ENCODE measurements around the gene PPP2R2C. TPM values are rescaled to one million over a fixed set of nuclear protein-coding genes. Genes with fewer than 3 reads are reported as not detected.

The PPP2R2C gene
- total RNA-seq, 5 donors from 2014 or later (not counting 1 experiment from before 2014, with no cell fraction given): 0.20 TPM; not detected in 4

GRCh38 chr4:6404611-6405396 lies 67.6 kb downstream of the PPP2R2C start:
- ATAC-seq (replicated peaks in 1 of 4): no peak
- Histone ChIP-seq H3K27ac (ENCODE audit: low read length) (no peak overlapping the region), H3K9me3 (no peaks in the 10 kb centered on the region)

GRCh38 chr4:6403400-6403685 lies 69.1 kb downstream of the PPP2R2C start:
- no peak overlapping the region for H3K4me3 ChIP-seq (ENCODE audit: control insufficient read depth in 1 of 2, extremely low read depth in 1 of 2, low read length in 1 of 2)
- Mint-ChIP-seq H3K27me3 (peaks cover 54 to 58% of the 10 kb centered on the region in 2 donors), H3K27ac (no peak overlapping the region), H3K36me3 (no peaks in the 10 kb centered on the region), H3K4me1 (peaks cover 0 to 2% (median 0%) of the 10 kb centered on the region in 3 donors), H3K9me3 (no peaks in the 10 kb centered on the region), H3K4me3 (no peak overlapping the region)
- CTCF ChIA-PET: no interaction called here
- WGBS (ENCODE audit: insufficient coverage): 17% methylated on average over 1 of the region's 7 CpGs
- H3K4me1 ChIP-seq (ENCODE audit: control insufficient read depth in 1 of 2, extremely low read depth in 1 of 2, insufficient read depth in 2 of 2, low read length in 2 of 2): no peaks in the 10 kb centered on the region
- no peak overlapping the region for H3K27ac ChIP-seq (ENCODE audit: low read length)
- no peaks in the 10 kb centered on the region for H3K36me3 ChIP-seq (ENCODE audit: control insufficient read depth in 2 of 2, extremely low read depth in 1 of 2, insufficient read depth in 1 of 2, low read length in 1 of 2)
- H3K9me3 ChIP-seq: no peaks in the 10 kb centered on the region
- POLR2A ChIA-PET: no interaction called here
- DNase-seq (no peak), ATAC-seq (replicated peaks in 1 of 4) (no peak)
- peaks cover 5 to 57% of the 10 kb centered on the region in 2 experiments for H3K27me3 ChIP-seq (replicated peaks in 1 of 2; ENCODE audit: control insufficient read depth in 2 of 2, extremely low read depth in 1 of 2, insufficient read depth in 2 of 2, low read length in 1 of 2)

More at GRCh38 chr4:6404611-6405396, 67.6 kb downstream of the PPP2R2C start:
- no peak overlapping the region for H3K4me3 ChIP-seq (ENCODE audit: control insufficient read depth in 1 of 2, extremely low read depth in 1 of 2, low read length in 1 of 2)
- POLR2A ChIA-PET: no interaction called here
- no peak overlapping the region for H3K27ac Mint-ChIP-seq
- no peaks in the 10 kb centered on the region for H3K36me3 Mint-ChIP-seq
- H3K27me3 Mint-ChIP-seq: peaks cover 48 to 52% of the 10 kb centered on the region in 2 donors
- no peak for DNase-seq
- WGBS (ENCODE audit: insufficient coverage): 56% methylated on average over 13 of the region's 22 CpGs
- H3K4me1 ChIP-seq (ENCODE audit: control insufficient read depth in 1 of 2, extremely low read depth in 1 of 2, insufficient read depth in 2 of 2, low read length in 2 of 2): no peaks in the 10 kb centered on the region
- CTCF ChIA-PET: no interaction called here
- peaks cover 0 to 2% (median 0%) of the 10 kb centered on the region in 3 donors for H3K4me1 Mint-ChIP-seq
- H3K9me3 Mint-ChIP-seq: no peaks in the 10 kb centered on the region
- H3K36me3 ChIP-seq (ENCODE audit: control insufficient read depth in 2 of 2, extremely low read depth in 1 of 2, insufficient read depth in 1 of 2, low read length in 1 of 2): no peaks in the 10 kb centered on the region
- peaks cover 5 to 53% of the 10 kb centered on the region in 2 experiments for H3K27me3 ChIP-seq (replicated peaks in 1 of 2; ENCODE audit: control insufficient read depth in 2 of 2, extremely low read depth in 1 of 2, insufficient read depth in 2 of 2, low read length in 1 of 2)
- H3K4me3 Mint-ChIP-seq: no peak overlapping the region

DNA sequence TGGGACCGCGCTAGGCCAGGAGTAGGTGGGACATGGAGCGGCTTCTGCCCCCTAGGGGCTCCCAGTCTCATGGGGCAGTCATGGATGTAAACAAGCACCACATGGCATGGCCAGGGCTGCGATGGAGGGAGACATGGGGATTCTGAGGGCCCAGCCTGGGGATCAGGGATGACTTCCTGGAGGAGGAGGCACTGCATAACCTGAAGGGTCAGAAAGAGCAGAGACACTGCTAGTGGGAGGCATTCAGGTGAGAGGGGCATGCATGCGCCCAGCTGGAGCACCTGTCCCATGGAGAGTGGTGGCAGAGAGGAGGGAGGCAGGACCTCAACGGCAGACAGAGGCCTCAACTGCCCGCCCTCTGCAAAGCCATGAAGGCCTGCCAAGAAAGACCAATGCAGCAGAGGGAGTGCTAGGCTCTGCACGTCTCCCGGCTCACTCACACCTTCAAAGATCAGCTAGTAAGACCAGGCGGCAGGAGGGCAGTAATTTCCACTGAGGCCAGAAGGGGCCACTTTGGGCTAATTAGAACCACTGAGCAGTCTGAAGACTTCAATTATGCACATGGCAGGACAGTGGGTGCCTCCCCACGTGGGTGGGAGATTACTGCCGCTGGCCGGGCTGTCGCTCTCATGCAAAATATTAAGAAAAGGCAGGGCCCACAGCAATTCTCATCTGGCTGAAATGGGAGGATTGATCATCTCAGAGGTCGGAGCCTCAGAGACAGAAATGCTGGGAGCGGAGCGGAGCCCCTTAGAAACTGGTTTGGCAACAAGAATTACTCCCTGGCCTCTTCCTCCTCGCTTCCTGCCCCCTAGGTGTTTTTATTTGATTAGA lies 69.6 kb downstream of the PPP2R2C start:
- POLR2A ChIA-PET: no interaction called here
- CTCF ChIA-PET: no interaction called here
- DNase-seq (no peak), ATAC-seq (replicated peaks in 1 of 4) (no peak)
- Mint-ChIP-seq H3K4me3 (no peak overlapping the region), H3K27ac (no peak overlapping the region), H3K4me1 (peaks cover 0 to 2% (median 0%) of the 10 kb centered on the region in 3 donors), H3K27me3 (peaks cover 59% of the 10 kb centered on the region in 2 donors), H3K9me3 (no peaks in the 10 kb centered on the region), H3K36me3 (no peaks in the 10 kb centered on the region)
- H3K9me3 ChIP-seq: no peaks in the 10 kb centered on the region
- H3K27me3 ChIP-seq (replicated peaks in 1 of 2; ENCODE audit: control insufficient read depth in 2 of 2, extremely low read depth in 1 of 2, insufficient read depth in 2 of 2, low read length in 1 of 2): peaks cover 5 to 57% of the 10 kb centered on the region in 2 experiments
- H3K27ac ChIP-seq (ENCODE audit: low read length): no peak overlapping the region
- H3K4me3 ChIP-seq (ENCODE audit: control insufficient read depth in 1 of 2, extremely low read depth in 1 of 2, low read length in 1 of 2): no peak overlapping the region
- no peaks in the 10 kb centered on the region for H3K36me3 ChIP-seq (ENCODE audit: control insufficient read depth in 2 of 2, extremely low read depth in 1 of 2, insufficient read depth in 1 of 2, low read length in 1 of 2)
- WGBS (ENCODE audit: insufficient coverage): 45% methylated on average over 14 of the region's 18 CpGs
- no peaks in the 10 kb centered on the region for H3K4me1 ChIP-seq (ENCODE audit: control insufficient read depth in 1 of 2, extremely low read depth in 1 of 2, insufficient read depth in 2 of 2, low read length in 2 of 2)

- H3K9me3 ChIP-seq: no peaks in the 10 kb centered on the region
- Mint-ChIP-seq H3K27me3 (peaks cover 62 to 67% of the 10 kb centered on the region in 2 donors), H3K4me3 (no peak overlapping the region), H3K4me1 (peaks cover 0 to 2% (median 0%) of the 10 kb centered on the region in 3 donors), H3K27ac (no peak overlapping the region), H3K36me3 (no peaks in the 10 kb centered on the region), H3K9me3 (no peaks in the 10 kb centered on the region)
- H3K4me1 ChIP-seq (ENCODE audit: control insufficient read depth in 1 of 2, extremely low read depth in 1 of 2, insufficient read depth in 2 of 2, low read length in 2 of 2): no peaks in the 10 kb centered on the region
- ChIA-PET CTCF (no interaction called here), POLR2A (no interaction called here)
- H3K36me3 ChIP-seq (ENCODE audit: control insufficient read depth in 2 of 2, extremely low read depth in 1 of 2, insufficient read depth in 1 of 2, low read length in 1 of 2): no peaks in the 10 kb centered on the region
- DNase-seq (no peak), ATAC-seq (replicated peaks in 1 of 4) (no peak)
- H3K4me3 ChIP-seq (ENCODE audit: control insufficient read depth in 1 of 2, extremely low read depth in 1 of 2, low read length in 1 of 2): no peak overlapping the region
- H3K27me3 ChIP-seq (replicated peaks in 1 of 2; ENCODE audit: control insufficient read depth in 2 of 2, extremely low read depth in 1 of 2, insufficient read depth in 2 of 2, low read length in 1 of 2): peaks cover 5 to 64% of the 10 kb centered on the region in 2 experiments
- 92% methylated on average over 5 of the region's 9 CpGs for WGBS (ENCODE audit: insufficient coverage)
- no peak overlapping the region for H3K27ac ChIP-seq (ENCODE audit: low read length)
These were observed 70.6 kb downstream of the PPP2R2C start for GRCh38 chr4:6401797-6402196.

DNA sequence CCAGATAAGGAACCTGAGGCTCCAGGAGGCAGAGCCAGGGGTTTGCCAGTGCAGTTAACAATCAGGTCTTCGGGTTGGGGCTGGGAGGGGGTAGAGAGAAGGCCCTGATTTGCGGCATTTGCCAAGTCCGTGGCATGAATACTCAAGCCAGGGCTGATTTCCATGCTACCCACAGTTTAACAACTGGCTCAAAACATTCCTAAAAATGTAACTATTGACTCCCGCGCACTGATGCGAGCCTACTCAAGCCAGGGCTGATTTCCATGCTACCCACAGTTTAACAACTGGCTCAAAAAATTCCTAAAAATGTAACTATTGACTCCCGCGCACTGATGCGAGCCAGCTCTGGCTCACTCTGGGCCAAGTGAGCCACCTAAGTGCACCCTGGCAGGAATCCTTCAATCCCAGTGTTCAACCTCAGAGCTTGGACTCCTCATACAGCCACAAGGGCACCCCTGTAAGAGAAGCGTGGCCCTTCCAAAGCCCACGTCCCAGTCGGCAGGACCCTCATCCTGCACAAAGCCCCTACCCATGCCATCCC lies 75.6 kb downstream of the PPP2R2C start:
- H3K4me1 Mint-ChIP-seq: no peaks in the 10 kb centered on the region
- ChIA-PET POLR2A (no interaction called here), CTCF (no interaction called here)
- H3K9me3 Mint-ChIP-seq: no peaks in the 10 kb centered on the region
- WGBS (ENCODE audit: insufficient coverage): 90% methylated on average over 8 of the region's 12 CpGs
- H3K4me3 Mint-ChIP-seq: no peak overlapping the region
- H3K4me1 ChIP-seq (ENCODE audit: control insufficient read depth in 1 of 2, extremely low read depth in 1 of 2, insufficient read depth in 2 of 2, low read length in 2 of 2): no peaks in the 10 kb centered on the region
- no peaks in the 10 kb centered on the region for H3K36me3 ChIP-seq (ENCODE audit: control insufficient read depth in 2 of 2, extremely low read depth in 1 of 2, insufficient read depth in 1 of 2, low read length in 1 of 2)
- DNase-seq (no peak), ATAC-seq (replicated peaks in 1 of 4) (no peak)
- peaks cover 0 to 47% of the 10 kb centered on the region in 2 experiments for H3K27me3 ChIP-seq (replicated peaks in 1 of 2; ENCODE audit: control insufficient read depth in 2 of 2, extremely low read depth in 1 of 2, insufficient read depth in 2 of 2, low read length in 1 of 2)
- H3K27me3 Mint-ChIP-seq: peaks cover 31 to 36% of the 10 kb centered on the region in 2 donors
- no peak overlapping the region for H3K27ac ChIP-seq (ENCODE audit: low read length)
- H3K4me3 ChIP-seq (ENCODE audit: control insufficient read depth in 1 of 2, extremely low read depth in 1 of 2, low read length in 1 of 2): no peak overlapping the region
- no peak overlapping the region for H3K27ac Mint-ChIP-seq
- H3K9me3 ChIP-seq: no peaks in the 10 kb centered on the region
- no peaks in the 10 kb centered on the region for H3K36me3 Mint-ChIP-seq

- no peaks in the 10 kb centered on the region for H3K36me3 ChIP-seq (ENCODE audit: control insufficient read depth in 2 of 2, extremely low read depth in 1 of 2, insufficient read depth in 1 of 2, low read length in 1 of 2)
- H3K4me3 ChIP-seq (ENCODE audit: control insufficient read depth in 1 of 2, extremely low read depth in 1 of 2, low read length in 1 of 2): no peak overlapping the region
- no peak overlapping the region for H3K4me3 Mint-ChIP-seq
- DNase-seq (no peak), ATAC-seq (replicated peaks in 1 of 4) (no peak)
- H3K27ac Mint-ChIP-seq: no peak overlapping the region
- CTCF ChIA-PET: no interaction called here
- no peaks in the 10 kb centered on the region for H3K4me1 ChIP-seq (ENCODE audit: control insufficient read depth in 1 of 2, extremely low read depth in 1 of 2, insufficient read depth in 2 of 2, low read length in 2 of 2)
- no peaks in the 10 kb centered on the region for H3K9me3 ChIP-seq
- peaks cover 0 to 40% of the 10 kb centered on the region in 2 experiments for H3K27me3 ChIP-seq (replicated peaks in 1 of 2; ENCODE audit: control insufficient read depth in 2 of 2, extremely low read depth in 1 of 2, insufficient read depth in 2 of 2, low read length in 1 of 2)
- H3K36me3 Mint-ChIP-seq: no peaks in the 10 kb centered on the region
- POLR2A ChIA-PET: no interaction called here
- WGBS (ENCODE audit: insufficient coverage): 47% methylated on average over 13 of the region's 17 CpGs
- no peak overlapping the region for H3K27ac ChIP-seq (ENCODE audit: low read length)
- H3K4me1 Mint-ChIP-seq: no peaks in the 10 kb centered on the region
- H3K9me3 Mint-ChIP-seq: no peaks in the 10 kb centered on the region
- H3K27me3 Mint-ChIP-seq: peaks cover 26 to 29% of the 10 kb centered on the region in 2 donors
These were observed 76.8 kb downstream of the PPP2R2C start for GRCh38 chr4:6395466-6396228.
